AG09309 (cell line): ENCODE measurements around the gene CEP70.
A peak's percentile ranks its signal among the peaks of the same experiment; 100 is the strongest.

ENCODE experiments used
- DNase-seq: peaks from one replicate; pipeline ENCODE4 v3.0.0-alpha.2; 2010; ENCODE audit warnings: low read depth
- H3K4me3 ChIP-seq: 2 replicates; pipeline ENCODE4 v1.5.1; 2011; ENCODE audit warnings: mild to moderate bottlenecking, low read depth, low read length, moderate library complexity; ENCODE audit not compliant: control insufficient read depth
- CTCF ChIP-seq: IDR thresholded peaks from 2 replicates; pipeline ENCODE4 v1.5.1; 2011; ENCODE audit warnings: mild to moderate bottlenecking, low read depth, low read length, inconsistent platforms; ENCODE audit not compliant: insufficient read depth, control insufficient read depth; ENCODE audit errors: missing control alignments

Gene CEP70

GRCh38 chr3:138468886-138469285, 125.2 kb downstream of the CEP70 start:
- no peak for TF ChIP-seq CTCF
- DNase-seq = peak; percentile 46
- no peak overlapping the region for H3K4me3 ChIP-seq

DNA sequence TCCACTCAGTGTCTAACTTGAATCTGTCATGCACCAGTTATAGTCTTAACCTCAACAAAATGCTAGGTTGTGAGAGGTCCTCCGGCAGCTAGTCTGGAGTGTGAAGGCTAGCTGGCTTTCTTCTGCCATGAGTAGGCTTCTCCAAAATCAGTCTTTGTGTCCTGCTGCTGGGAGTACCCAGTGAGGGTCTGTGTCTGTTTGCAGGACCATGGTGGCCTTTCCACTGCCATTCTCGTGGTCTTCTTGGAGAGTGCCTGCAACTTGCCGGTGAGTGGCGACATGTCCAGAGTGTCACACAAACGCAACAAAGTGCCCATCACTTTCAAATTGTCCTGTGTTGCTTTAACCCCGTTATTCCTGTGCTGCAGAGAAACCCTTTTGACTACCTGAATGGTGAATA, 125.6 kb downstream of the CEP70 start:
- DNase-seq = no peak
- H3K4me3 ChIP-seq = no peak overlapping the region
- no peak for TF ChIP-seq CTCF

- TF ChIP-seq CTCF = no peak
- H3K4me3 ChIP-seq = no peak overlapping the region
- DNase-seq = no peak
Measured at GRCh38 chr3:138467931-138468330, 126.1 kb downstream of the CEP70 start.

DNA sequence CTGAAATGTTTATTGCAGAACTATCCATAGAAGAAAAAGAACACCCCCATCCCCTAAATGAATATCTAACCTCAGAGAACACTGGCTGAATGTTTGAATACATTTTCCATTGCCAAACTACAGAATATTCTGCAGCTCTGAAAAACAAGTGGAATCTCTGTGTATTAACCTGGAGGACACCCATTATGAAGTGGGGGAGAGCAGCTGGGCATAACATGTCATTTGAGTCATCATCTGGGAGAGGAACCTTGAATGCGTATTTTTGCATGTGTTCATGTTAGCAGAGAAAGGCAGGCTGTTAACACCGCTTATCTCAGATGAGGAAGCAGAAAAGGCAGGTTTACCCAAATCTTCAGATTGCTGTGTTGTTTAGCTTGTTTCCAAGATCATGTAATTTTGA, 128.1 kb downstream of the CEP70 start:
- TF ChIP-seq CTCF = no peak
- H3K4me3 ChIP-seq = no peak overlapping the region
- DNase-seq = no peak

DNA sequence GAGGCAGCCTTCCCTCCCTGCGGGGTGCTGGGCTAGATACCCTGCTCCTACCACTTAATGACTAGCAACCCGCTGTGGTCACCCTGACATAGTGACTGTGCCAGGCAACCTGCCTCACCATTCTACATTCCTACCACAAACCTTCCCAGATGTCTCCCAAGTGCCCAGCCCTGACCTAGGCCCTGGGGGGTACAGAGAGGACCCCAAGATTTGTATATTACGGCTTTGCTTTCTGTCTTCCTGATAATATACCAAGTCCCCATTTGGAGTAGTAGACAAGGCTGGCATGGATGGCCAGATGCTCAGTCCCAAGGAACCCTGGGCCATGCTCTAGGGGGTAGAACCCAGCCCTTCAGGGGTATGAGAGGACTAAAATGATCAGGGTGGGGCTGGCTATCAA, 128.6 kb downstream of the CEP70 start:
- no peak for TF ChIP-seq CTCF
- H3K4me3 ChIP-seq = no peak overlapping the region
- no peak for DNase-seq

GRCh38 chr3:138464491-138464860, 129.6 kb downstream of the CEP70 start:
- no peak overlapping the region for H3K4me3 ChIP-seq
- no peak for TF ChIP-seq CTCF
- no peak for DNase-seq
